Measurements from ENCODE around the gene PPP4R1.
A peak's percentile ranks its signal among the peaks of the same experiment; 100 is the strongest.

Gene PPP4R1

DNA sequence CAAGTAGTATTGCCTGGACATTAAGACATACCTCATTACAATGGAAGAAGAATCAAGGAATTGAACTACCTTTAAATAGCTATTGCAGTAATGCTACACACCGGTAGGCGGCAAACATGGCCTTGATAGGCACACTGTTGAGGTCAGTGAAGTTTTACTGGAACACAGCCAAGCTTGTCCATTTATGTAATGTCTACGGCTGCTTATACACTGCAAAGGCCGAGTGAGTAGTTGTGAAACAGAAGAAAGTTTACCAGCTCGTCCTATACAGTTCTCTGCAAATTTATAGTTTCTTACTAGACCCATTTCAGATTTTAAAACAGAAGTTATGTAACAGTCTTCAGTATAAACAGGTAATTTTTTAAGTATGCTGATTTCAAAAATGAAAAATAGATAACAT is 38.8 kb downstream of the PPP4R1 start:
- H3K27me3 ChIP-seq (ENCODE audit: insufficient read depth, poor library complexity, severe bottlenecking) = no peaks in the 10 kb centered on the region
- peak in 1 of 2 experiments; percentile 10 for DNase-seq (ENCODE audit: low read depth in 1 of 2, low spot score in 1 of 2)
- H3K27ac ChIP-seq (replicated peaks) = no peak overlapping the region
- no peak overlapping the region for H3K4me3 ChIP-seq (replicated peaks; ENCODE audit: insufficient read depth, low read length)
- TF ChIP-seq, protein P1, sequence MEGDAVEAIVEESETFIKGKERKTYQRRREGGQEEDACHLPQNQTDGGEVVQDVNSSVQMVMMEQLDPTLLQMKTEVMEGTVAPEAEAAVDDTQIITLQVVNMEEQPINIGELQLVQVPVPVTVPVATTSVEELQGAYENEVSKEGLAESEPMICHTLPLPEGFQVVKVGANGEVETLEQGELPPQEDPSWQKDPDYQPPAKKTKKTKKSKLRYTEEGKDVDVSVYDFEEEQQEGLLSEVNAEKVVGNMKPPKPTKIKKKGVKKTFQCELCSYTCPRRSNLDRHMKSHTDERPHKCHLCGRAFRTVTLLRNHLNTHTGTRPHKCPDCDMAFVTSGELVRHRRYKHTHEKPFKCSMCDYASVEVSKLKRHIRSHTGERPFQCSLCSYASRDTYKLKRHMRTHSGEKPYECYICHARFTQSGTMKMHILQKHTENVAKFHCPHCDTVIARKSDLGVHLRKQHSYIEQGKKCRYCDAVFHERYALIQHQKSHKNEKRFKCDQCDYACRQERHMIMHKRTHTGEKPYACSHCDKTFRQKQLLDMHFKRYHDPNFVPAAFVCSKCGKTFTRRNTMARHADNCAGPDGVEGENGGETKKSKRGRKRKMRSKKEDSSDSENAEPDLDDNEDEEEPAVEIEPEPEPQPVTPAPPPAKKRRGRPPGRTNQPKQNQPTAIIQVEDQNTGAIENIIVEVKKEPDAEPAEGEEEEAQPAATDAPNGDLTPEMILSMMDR (IDR thresholded peaks at IDR 0.05; ENCODE audit: insufficient read depth, low read length) = no peak

DNA sequence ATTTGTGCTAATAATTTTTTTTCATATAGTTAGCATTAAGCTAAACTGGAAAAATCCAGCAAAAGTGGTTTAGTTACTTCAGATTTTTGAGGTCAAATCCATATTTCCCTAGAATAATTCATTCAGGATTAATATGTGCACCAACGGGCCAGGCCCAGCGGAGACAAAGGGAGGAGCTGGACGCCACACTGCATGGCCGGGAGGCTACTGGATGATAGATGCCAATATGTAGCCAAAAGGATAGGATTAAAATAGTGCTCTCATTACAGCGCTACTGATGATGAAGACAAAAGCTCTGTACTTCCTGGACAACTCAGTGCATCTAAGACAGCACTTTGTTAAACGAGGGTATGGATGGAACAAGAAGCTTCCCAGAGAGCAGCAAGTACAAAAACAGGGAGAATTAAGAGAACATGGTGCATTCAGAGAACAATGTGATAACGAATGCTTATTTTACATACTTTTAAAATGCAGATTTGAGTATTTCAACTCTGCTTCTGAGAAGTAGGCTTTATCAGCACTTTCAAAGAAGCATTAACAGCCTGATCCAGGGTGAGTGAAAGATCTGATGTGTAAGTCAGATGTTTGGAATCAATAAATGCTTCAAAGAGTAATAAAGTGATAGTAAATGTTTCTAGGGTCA is 39.8 kb downstream of the PPP4R1 start:
- no peak for DNase-seq (ENCODE audit: low read depth in 1 of 2, low spot score in 1 of 2)
- Histone ChIP-seq H3K4me3 (replicated peaks; ENCODE audit: insufficient read depth, low read length) (no peak overlapping the region), H3K27me3 (ENCODE audit: insufficient read depth, poor library complexity, severe bottlenecking) (no peaks in the 10 kb centered on the region), H3K27ac (replicated peaks) (no peak overlapping the region)
- TF ChIP-seq, protein P1 (IDR thresholded peaks at IDR 0.05; ENCODE audit: insufficient read depth, low read length) = no peak
- TF ChIP-seq SPI1 (IDR thresholded peaks at IDR 0.05; ENCODE audit: borderline replicate concordance, low read depth) (no peak), POLR2AphosphoS5 (IDR thresholded peaks at IDR 0.05; ENCODE audit: low read depth) (no peak), GABPA (IDR thresholded peaks at IDR 0.05; ENCODE audit: low read depth) (no peak)
- TF ChIP-seq, protein P2, sequence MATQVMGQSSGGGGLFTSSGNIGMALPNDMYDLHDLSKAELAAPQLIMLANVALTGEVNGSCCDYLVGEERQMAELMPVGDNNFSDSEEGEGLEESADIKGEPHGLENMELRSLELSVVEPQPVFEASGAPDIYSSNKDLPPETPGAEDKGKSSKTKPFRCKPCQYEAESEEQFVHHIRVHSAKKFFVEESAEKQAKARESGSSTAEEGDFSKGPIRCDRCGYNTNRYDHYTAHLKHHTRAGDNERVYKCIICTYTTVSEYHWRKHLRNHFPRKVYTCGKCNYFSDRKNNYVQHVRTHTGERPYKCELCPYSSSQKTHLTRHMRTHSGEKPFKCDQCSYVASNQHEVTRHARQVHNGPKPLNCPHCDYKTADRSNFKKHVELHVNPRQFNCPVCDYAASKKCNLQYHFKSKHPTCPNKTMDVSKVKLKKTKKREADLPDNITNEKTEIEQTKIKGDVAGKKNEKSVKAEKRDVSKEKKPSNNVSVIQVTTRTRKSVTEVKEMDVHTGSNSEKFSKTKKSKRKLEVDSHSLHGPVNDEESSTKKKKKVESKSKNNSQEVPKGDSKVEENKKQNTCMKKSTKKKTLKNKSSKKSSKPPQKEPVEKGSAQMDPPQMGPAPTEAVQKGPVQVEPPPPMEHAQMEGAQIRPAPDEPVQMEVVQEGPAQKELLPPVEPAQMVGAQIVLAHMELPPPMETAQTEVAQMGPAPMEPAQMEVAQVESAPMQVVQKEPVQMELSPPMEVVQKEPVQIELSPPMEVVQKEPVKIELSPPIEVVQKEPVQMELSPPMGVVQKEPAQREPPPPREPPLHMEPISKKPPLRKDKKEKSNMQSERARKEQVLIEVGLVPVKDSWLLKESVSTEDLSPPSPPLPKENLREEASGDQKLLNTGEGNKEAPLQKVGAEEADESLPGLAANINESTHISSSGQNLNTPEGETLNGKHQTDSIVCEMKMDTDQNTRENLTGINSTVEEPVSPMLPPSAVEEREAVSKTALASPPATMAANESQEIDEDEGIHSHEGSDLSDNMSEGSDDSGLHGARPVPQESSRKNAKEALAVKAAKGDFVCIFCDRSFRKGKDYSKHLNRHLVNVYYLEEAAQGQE (IDR thresholded peaks at IDR 0.05; ENCODE audit: insufficient replicate concordance, low read depth) = no peak

DNA sequence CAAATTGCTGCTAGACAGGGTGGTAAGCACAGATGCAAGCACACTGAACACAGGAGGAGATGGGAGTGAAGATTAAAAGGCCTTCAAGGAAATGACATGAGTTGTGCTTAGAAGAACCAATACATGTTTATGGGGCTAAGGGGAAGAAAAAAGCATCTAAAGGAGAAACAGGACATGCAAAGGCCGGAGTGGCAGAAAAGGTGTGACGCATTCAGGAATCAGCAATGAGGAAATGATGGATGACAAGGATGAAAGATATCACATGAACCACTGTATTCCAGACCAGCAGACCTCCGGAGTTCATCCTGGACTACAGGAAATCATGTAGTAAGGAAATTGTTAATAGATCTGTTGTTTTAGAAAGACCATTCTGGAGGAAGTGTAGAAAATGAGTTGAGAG is 42.8 kb downstream of the PPP4R1 start:
- Histone ChIP-seq H3K4me3 (replicated peaks; ENCODE audit: insufficient read depth, low read length) (no peak overlapping the region), H3K27ac (replicated peaks) (no peak overlapping the region), H3K27me3 (ENCODE audit: insufficient read depth, poor library complexity, severe bottlenecking) (no peaks in the 10 kb centered on the region)
- TF ChIP-seq, protein P1 (IDR thresholded peaks at IDR 0.05; ENCODE audit: insufficient read depth, low read length) = no peak
- TF ChIP-seq GABPA (IDR thresholded peaks at IDR 0.05; ENCODE audit: low read depth) = no peak
- TF ChIP-seq POLR2AphosphoS5 (IDR thresholded peaks at IDR 0.05; ENCODE audit: low read depth) = no peak
- TF ChIP-seq SPI1 (IDR thresholded peaks at IDR 0.05; ENCODE audit: borderline replicate concordance, low read depth) = no peak
- TF ChIP-seq, protein P2 (IDR thresholded peaks at IDR 0.05; ENCODE audit: insufficient replicate concordance, low read depth) = no peak
- DNase-seq (ENCODE audit: low read depth in 1 of 2, low spot score in 1 of 2) = no peak

DNA sequence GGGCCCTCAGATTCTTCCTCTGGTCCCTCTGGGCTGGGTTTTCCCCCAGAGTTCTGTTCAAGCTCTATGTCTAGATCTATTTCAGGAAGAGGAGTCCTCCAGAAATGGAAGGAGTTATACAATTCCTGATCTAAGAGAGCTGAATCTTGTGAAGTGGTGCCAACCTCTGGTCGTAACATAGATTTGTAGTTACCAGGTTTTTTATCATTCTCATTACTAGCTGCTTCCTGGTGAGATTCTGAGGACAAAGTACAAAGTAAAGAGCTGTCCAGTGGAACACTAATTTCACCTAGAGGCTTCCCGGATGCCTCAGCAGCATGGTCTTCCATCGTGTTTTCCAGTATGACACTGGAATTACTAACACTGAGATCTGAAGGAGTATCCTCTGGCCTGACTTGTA is 44.1 kb downstream of the PPP4R1 start:
- H3K27ac ChIP-seq (replicated peaks) = no peak overlapping the region
- no peak for TF ChIP-seq POLR2AphosphoS5 (IDR thresholded peaks at IDR 0.05; ENCODE audit: low read depth)
- TF ChIP-seq GABPA (IDR thresholded peaks at IDR 0.05; ENCODE audit: low read depth) = no peak
- TF ChIP-seq, protein P1 (IDR thresholded peaks at IDR 0.05; ENCODE audit: insufficient read depth, low read length) = no peak
- no peak for TF ChIP-seq SPI1 (IDR thresholded peaks at IDR 0.05; ENCODE audit: borderline replicate concordance, low read depth)
- TF ChIP-seq, protein P2 (IDR thresholded peaks at IDR 0.05; ENCODE audit: insufficient replicate concordance, low read depth) = no peak
- no peak overlapping the region for H3K4me3 ChIP-seq (replicated peaks; ENCODE audit: insufficient read depth, low read length)
- H3K27me3 ChIP-seq (ENCODE audit: insufficient read depth, poor library complexity, severe bottlenecking) = no peaks in the 10 kb centered on the region
- DNase-seq (ENCODE audit: low read depth in 1 of 2, low spot score in 1 of 2) = no peak

All from HL-60 (cell line).